GM18873 (cell line): Measurements from ENCODE around the gene GRID1.

Experiments
- ATAC-seq: cut with Tn5 transposase; IDR thresholded peaks from one replicate; pipeline ENCODE4 v1.9.1; 2021; ENCODE audit warnings: mild to moderate bottlenecking, moderate library complexity, moderate number of reproducible peaks; ENCODE audit not compliant: unreplicated experiment, low FRiP score

Gene GRID1

DNA sequence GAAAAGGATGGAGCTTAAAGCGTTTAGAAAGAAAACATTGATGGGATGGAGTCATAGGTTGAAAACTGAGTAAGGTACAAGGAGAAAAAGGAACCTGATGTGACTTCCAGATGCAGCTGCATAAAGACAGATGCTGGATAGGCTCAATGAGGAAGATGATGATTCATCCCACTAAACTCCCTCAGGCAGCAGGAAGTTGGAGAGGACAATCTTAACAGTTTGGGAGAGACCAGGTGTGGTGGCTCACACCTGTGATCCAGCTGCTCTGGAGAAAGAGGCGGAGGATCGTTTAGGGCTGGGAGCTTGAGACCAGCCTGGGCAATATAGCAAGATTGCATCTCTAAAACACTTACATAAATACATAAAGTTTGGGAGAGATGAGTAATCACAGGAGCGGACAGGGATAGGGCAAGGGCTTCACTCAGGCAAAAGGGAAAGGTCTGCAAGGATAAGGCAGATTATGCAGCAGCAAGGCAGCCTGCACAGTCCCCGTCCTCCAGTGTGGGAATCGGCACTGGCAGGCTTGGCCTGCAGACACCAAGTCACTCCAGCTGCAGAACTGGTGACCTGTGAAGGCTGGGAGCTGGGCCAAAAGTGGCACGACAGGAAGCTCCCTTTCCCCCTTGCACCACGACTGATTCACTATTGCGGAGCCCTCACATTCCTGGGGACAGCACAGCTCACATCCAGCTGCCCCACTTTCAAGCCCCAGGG lies 438.5 kb downstream of the GRID1 start:
- ATAC-seq, result no peak

DNA sequence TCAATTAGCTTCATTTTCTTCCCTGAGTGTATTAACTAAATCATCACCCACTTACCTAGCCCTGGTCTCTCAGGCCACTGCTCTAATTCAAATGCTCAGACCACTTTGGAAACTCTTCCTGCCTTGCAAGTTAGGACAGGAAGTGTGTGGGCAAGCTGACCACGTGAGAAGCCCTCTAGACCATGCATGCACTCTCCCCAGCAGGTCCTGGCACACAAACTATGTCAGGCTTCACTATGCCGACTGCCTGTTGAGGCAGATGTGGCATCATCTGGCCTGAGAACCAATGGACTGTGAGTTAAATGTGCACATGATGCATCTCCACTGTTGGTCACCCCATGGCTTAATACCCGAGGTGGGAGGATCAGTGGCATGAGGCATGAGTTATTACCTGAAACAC lies 439.6 kb downstream of the GRID1 start:
- ATAC-seq, result peak; percentile 42

DNA sequence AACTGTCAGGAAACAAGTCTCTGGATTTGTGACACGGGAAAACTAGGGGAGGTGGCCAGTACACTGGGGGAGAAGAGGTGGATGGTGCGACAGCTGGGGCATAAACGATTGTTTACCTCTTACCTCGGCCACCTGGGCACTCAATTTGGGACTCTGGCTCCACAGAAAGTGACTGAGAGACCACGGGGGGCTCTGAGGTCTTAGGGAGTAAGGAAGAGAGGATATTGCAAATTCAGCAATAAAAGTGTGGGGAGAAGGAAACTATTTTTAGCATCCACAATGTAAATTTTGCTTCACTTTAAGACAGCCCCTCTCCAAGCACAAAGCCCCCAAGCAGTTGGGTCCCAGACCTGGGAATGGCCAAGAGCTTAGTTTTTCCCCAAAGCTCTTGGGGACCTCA lies 440.5 kb downstream of the GRID1 start:
- ATAC-seq, result no peak

DNA sequence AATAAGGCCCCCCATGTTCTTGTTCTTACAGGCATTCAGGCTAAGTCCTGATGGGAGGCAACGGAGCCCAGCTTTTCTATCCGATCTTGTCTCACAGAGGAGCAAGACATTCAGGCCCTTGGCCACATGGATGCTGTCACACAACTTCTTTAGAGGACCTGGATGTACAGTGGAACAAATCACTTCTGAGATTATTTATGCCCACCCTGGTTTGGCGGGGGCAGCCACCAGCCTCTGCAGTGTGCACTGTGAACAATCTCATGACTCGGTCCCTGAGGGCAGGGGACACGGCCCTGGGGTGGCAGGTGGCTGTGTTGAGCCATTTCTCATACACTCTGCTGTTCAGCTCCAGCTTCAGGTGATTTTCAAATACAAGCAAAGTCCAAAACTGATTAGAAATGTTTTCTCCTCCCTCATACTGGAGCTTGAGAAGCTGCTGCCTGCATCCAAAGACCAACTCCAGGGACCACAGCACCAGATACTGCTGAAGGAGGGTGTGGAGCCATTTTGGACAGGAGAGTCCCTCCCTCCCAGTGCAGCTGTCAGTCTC lies 441.3 kb downstream of the GRID1 start:
- no peak for ATAC-seq

DNA sequence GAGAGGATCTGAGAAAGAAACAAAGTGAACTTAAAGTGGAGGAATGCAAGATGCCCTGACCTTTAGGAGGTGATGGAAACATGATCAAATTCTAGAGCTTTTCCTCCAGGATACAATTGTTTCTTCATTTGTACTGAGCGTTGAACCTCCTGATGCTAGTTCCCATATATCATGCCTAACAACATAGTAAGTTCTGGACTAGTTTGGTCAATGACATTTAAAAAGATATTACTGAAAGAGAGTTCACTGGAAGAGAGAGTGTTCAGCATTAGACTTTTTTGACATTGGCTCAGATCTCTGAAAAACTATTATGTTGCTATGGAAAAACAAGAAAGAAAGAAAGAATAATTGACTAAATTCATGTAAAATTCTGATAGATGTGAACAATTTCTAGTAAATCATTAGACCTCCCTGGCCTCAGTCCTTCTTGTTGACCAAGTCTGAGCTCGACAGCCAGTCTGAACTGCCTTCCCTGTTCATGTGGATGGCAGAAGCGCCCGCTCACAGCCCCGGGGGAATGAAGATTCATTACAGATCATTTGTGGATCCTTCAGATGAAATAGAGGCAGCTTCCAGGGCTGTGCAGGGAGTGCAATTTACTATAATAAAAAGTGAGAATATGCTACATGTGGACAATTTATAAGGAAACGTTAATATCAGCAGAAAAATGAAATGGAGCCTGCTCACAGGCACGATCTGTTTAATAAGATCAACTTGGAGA lies 442.1 kb downstream of the GRID1 start:
- ATAC-seq, result no peak

DNA sequence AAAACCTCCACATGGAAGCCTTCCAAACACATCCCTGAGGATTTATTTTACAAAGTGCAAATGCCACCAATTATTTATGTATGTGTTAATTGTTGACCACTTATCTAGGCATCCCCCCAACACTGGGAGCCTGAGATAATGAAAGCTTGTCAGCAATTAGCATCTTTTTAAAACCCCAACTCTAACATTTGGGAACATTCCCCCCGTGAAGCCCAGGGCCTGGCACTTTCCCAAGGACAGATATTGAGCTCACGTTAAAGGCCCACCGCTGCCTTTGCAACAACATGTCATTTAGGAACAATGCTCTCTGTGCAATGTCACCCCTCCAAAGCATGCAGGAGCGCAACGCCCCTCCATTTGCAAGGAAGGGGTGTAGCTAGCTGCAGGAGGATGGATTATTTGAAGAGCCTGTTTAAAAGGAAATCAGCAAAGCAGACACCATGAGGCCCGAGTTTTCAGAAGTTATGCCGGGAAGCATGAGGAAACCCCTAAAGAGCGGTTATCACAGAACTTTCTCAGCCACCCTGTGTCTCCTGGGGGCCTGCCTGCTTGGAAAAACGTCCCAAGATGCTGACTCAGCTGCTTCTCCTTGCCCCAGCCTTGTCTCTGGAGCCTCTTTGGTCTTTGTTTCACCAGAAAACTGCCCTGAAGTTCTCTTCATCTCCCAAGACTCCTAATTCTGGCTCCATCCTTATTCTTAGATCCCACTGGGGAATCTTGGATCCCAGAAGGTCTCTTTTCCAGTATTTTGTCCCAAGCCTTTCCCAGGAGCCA lies 444.1 kb downstream of the GRID1 start:
- no peak for ATAC-seq

DNA sequence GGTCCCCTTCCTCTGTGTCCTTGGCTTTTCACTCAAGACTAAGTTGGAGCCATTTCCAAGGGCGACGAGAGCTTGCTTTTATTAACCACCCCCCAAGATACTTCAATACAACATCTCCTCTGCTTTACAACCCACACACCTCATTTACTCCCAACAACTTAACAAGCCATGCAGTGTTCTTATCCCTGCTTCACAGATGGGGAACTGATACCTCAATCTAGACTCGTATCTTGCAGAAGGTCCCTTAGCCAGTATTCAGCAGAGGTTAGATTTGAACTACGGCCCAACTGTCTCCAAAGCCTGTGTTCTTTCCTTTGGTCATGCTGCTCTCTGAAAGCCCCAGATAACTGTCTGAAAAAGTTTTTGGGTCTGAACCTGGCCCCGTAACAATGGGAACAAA lies 444.8 kb downstream of the GRID1 start:
- ATAC-seq, result no peak

DNA sequence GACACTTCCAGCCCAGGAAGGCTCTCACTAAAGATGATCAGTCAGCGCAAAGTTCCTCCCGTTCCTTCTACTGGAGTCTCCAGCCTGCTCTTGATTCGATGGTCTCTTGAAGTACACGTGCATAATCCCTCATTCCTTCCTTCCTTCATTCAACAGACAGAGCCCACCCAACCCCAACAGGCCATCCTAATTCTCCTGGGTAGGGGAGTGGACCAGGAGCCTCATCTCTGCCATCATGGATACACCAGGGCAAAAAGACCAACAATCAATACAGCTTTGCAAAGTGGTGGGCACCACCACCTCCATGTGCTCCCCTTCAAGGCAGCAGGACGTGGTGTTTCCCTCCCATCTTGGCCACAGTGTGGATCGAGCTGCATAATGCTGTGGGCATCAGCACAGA lies 446.3 kb downstream of the GRID1 start:
- no peak for ATAC-seq

DNA sequence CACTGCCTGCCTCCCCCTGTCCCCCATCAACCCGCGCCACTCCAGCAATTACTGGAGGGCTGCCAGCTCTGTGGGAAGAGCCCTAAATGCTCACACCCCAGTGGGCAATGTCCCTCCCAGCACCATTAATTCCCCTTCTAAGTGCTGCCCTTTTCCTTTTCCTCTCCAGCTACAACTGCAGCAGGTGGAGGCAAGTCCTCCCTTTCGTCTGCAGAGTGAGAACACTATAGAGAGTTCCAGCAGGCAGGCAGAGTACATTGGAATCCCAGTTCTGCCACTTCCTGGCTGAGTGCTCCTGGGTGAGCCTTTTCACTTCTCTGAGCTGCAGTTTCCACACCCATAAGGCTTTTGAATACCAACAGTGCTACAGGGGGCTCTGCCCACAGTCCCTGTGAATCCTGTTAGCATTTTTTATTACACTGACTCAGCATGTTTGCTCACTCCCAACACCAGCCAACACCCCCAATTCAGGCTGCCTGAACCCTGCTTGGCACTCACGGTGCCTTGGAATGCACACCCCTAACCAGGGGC lies 447.0 kb downstream of the GRID1 start:
- ATAC-seq, result no peak

DNA sequence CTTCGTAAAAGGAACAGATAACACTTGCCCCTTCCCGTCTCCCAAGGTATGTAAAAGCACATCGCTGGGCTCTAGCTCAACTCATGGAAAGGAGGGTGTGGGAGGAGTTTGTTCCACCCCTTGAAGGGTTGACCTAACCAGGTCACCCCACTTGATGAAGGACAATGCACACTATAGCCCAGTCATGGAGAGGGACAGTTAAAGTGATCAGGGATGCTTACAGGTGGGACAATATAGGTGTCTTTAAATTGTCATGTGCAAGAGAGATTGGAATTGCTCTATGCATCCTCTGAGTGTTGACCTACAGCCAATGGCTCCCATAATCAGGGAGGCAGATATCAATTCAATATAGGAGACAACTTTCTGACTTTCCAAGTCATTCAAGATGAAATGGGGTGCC lies 448.2 kb downstream of the GRID1 start:
- no peak for ATAC-seq

DNA sequence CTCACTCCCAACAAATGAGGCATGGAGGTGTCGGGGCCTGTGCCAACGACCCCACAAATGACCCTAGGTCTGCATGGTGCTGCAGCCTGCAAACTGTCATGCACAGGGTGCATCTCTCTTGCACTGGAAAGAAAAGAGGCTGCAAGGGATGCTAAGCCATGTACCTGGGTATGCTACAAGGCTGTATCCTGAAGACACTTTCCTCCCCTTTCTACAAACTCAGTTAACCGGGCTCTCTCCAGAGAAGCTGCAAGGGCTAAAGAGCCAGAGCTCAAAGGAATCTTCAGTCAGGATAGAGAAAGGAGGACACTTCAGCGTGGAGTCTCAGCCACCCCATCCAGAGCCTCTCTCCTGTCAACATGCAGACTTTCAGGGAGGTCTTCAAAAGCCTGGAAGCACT lies 449.0 kb downstream of the GRID1 start:
- ATAC-seq, result no peak

DNA sequence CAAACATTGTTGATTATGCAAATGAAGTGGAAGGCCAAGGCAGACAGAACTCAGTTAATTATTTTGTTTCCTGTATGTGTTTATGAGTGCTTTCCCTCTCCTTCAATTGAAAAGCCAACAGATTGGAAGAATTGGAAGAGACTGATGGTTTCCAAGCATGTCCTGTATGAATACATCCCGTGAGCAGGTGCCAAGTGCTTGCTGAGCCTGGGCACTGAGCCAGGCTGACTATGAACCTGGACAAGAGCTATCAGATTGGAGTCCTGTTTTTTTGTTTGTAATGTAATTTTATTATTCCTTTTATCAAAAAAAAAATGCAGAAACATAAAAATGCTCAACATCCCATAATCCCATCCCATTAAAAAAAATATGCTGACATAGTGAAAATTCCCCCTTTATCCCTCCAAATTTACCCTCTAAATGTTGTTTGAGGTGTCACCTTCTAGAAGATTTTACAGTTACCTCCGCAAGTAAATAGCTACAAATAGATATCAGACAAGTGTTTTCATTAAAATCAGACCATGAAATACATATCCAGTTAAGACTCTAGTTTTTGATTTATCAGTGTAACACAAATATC lies 449.5 kb downstream of the GRID1 start:
- ATAC-seq, result no peak

DNA sequence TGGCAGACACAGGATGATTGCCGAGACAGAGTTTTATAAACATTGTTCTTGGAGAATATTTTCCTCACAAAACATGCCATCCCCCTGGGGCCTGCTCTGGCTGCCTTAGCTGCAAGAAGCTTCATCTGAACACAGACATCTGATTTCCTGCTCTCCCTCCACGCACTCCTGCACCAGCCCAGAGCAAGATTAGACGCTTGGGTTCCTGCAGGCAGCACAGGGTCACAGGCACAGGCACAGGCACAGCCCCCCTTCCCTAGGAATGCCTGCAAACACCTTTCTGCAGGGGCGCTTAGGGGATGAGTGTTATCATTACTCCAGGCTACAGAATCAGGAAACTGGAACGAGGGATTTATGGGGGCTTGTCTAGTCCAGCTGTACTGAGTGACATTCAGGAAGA lies 450.3 kb downstream of the GRID1 start:
- ATAC-seq, result no peak

DNA sequence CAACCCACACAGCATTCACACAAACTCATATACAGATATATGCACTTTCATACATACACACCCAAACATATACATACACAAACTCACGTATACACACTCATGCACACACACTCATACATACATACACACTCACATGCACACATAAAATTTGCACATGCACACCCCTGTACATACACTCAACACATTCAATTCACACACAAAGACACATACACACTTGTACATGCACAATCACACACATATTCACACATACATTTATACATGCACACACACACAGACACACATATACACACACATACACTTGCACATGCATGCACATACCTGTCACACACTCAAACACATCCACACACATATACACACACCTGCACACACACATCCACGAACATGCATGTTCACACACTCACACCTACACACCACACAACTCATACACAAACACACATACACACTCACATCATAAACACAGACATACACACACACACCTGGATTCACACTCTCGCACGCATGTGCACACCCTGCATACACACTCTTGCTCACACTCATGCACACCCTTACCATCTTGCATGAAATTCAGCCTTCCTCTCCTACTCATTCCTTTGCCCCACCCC lies 451.2 kb downstream of the GRID1 start:
- no peak for ATAC-seq

DNA sequence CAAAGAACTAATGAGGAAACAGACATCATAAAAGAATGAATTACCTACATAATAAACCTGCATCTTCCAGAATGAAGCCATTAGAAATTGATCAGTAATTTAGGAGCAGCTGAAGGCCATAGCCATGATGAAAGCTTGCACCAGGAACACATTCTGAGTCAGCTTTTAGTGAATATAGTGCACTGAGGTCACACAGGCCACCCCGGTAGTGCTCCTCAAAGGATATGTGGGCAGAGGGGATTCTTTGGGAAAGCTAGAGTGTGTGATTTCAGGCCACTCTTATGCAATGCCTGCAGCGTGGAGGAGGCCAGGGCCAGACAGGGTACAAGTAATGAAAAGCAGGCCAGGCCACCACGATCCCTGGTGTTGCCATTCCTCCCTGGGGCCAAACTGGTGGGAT lies 451.9 kb downstream of the GRID1 start:
- ATAC-seq, result no peak

DNA sequence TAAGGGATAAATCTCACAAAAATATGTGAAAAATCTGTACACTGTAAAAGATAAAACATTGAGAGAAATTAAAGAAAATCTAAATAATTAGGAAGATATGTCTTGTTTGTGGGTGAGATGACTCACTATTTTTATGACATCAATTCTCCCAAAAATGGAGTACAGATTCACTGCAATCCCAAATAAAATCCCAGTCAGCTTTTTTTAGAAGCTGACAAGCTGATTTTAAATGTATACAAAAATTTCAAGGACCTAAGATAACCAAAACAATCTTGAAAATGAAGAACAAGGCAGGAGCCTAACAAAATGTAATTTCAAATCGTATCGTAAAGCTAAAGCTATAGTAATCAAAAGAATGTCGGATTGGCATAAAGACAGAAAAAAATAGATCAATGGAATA lies 458.1 kb downstream of the GRID1 start:
- no peak for ATAC-seq

DNA sequence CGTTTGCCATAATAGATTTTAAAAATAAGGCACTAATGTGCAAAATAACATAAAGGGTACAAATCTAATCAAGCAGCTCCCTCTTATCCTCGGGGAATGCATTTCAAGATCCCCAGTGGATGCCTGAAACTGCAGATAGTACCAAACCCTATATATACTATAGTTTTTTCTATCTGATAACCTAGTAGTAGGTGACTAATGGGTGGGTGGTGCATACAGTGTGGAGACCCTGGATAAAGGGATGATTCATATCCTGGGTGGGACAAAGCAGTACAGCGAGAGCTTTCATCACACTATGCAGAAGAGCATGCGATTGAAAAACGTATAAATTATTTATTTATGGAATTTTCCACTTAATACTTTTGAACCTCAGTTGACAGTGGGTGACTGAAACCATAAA lies 464.5 kb downstream of the GRID1 start:
- ATAC-seq, result no peak

DNA sequence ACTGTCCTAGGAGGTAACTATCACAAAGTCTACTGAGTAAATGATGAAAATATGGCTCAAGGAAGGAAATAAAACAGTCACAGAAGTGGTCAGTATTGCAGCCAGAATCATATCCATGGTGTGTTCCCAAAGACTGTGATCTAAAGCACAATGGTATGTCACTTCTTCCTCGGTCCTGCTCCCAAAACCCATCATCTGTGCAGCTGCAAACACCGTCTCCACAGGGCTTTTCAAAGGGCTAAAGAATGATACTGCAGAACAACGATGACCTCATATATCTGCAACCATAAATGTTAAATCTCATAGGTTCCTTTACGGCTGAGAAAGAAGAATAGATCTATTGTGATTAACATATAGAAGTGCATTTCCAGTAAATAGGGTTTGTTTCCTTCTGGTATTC lies 465.0 kb downstream of the GRID1 start:
- ATAC-seq, result no peak

DNA sequence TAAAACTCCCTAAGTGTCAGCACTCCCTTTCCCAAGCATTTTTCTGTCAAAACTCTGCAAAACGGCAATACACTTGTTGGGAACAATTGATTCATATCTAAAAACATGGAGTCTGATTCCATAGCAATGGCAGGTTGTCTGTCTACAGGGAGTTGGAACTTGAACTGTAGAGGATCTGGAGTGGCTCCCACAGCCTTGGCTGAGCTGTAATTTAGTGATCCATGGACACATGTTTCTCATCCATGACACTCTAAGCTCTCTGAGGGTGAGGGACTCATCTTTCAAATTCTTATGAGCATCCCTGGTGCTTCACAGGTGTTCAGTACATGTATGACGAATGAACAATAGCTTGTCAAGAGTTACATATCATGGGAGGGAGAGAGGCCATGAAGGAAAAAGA lies 466.1 kb downstream of the GRID1 start:
- ATAC-seq, result no peak

DNA sequence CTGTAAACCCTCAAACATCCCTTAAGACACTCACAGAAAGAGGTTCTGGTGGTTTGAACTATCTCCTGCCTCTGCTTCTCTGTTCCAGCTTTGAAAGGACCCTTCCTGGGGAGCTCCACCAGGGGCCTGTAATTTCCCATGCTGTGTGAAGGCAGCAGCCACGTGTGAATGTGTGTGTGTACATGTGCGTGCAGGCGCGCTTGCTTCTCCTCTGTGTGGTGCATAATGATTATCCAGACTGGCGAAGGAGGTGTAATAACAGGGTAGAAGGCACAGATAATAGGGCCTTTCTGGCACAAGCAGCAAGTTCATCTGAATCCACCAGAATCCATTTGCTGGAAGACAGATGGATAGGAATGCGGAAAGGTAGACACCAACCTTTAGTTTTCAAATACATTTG lies 466.5 kb downstream of the GRID1 start:
- no peak for ATAC-seq
